ENCODE results near the gene LOC128125822.

LOC128125822 gene

DNA sequence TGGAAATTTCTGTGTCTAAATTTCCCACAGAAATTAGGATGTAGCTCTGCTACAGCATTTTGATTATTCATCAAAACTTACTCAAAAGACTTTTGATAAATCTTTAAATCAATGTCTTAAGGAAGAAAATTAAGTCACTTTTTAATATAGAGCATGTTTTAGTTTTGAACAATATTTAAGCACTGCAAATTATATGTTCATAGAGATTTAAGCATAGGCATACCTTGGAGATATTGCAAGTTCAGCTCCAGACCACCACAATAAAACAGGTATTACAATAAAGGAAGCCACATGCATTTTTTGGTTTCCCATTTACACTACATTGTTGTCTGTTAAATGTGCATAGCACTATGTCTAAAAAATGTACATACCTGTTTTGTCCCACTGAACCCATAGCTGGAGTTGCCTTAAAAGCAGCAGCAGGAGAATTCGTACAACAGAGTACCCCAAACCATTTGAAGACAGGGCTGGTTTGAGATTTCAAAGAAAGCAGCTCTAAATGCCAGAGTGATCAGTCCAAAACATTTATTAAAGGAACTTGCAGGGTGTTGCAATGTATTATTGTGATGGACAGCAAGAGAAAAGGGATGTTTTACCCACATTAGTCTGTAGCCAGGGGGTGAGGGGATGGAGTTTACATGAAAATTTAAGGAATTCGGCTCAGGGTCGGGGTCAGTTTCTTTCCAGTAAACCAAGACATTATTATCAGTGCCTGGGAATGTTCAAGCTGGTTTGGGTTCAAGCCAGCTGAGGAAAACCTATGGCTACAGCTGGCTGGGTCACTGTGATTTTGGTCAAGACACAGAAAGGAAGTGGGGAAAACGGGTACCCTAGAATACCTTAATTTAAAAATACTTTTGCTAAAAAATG is 6.3 kb upstream of the LOC128125822 start:
- H3K4me3 ChIP-seq (ENCODE audit: low read depth, low read length): peak overlapping the region; percentile 30
- TF ChIP-seq, protein P1, sequence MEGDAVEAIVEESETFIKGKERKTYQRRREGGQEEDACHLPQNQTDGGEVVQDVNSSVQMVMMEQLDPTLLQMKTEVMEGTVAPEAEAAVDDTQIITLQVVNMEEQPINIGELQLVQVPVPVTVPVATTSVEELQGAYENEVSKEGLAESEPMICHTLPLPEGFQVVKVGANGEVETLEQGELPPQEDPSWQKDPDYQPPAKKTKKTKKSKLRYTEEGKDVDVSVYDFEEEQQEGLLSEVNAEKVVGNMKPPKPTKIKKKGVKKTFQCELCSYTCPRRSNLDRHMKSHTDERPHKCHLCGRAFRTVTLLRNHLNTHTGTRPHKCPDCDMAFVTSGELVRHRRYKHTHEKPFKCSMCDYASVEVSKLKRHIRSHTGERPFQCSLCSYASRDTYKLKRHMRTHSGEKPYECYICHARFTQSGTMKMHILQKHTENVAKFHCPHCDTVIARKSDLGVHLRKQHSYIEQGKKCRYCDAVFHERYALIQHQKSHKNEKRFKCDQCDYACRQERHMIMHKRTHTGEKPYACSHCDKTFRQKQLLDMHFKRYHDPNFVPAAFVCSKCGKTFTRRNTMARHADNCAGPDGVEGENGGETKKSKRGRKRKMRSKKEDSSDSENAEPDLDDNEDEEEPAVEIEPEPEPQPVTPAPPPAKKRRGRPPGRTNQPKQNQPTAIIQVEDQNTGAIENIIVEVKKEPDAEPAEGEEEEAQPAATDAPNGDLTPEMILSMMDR (IDR thresholded peaks at IDR 0.05; ENCODE audit: insufficient read depth, low read depth, low read length): no peak
- DNase-seq (ENCODE audit: low read depth): peak; percentile 90

DNA sequence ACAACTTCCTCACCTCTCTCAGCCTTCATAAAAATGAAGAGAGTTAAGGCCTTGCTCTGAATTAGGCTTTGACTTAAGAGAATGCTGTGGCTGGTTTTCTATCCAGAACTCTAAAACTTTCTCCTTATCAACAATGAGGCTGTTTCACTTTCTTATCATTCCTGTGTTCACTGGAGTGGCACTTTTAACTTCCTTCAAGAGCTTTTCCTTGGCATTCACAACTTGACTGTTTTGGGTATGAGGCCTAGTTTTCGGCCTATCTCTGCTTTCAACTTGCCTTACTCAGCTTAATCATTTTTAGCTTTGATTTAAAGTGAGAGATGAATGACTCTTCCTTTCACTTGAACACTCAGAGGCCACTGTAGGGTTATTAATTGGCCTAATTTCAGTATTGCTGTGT is 4.3 kb upstream of the LOC128125822 start:
- TF ChIP-seq, protein P1 (IDR thresholded peaks at IDR 0.05; ENCODE audit: insufficient read depth, low read depth, low read length): no peak
- no peak overlapping the region for H3K4me3 ChIP-seq (ENCODE audit: low read depth, low read length)
- no peak for DNase-seq (ENCODE audit: low read depth)

DNA sequence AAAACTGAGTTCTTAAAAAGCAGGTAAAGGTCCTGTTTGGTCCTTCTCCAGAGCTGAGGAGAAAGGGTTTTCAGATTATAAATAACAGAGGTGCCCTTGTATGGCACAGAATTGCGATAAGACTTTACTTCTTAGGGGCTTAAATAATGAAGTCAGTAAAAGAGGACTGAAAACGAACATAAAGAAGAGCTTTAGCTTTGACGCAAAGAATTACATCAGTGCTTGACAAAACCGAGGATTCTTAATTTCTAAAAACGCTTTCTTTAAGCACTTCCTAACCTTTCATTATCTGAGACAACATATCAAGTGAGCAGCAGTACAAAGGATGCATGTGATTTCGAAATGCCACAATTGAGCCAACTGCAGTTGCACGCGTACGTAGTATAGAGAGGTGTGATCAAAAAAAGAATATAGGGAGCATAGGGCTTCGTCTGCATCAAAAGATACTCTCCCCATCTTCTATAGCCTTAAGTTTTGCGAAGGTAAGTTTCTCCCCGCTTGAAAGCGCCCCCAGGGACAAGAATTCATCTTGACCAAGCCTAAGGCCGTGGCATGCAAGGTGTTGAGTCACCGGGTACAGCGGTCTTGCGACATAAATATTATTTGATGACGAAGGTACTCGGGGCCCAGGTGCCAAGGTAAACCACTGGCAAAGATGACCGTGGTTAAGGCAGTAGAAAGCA is 778 bp upstream of the LOC128125822 start:
- peak; percentile 75 for DNase-seq (ENCODE audit: low read depth)
- TF ChIP-seq, protein P1 (IDR thresholded peaks at IDR 0.05; ENCODE audit: insufficient read depth, low read depth, low read length): peak; percentile 8
- H3K4me3 ChIP-seq (ENCODE audit: low read depth, low read length): peak overlapping the region; percentile 70

DNA sequence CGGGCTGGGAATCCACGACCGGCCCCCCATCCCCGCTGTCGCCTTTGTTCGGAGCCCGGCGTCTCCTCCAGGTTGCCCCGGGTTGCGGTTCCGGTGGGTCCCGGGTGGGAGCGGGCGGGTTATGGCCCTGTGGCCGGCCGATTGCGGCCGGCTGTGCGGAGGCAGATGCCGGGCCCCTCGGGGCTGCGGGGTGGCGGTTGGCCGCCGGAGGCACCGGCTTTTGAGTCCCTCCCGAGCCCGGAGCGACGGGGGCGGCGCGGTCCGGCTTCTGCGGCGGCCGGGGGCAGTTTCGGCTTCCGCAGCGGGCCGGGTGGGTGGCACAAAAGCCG is 431 bp downstream of the LOC128125822 start:
- DNase-seq (ENCODE audit: low read depth): no peak
- TF ChIP-seq, protein P1 (IDR thresholded peaks at IDR 0.05; ENCODE audit: insufficient read depth, low read depth, low read length): no peak
- peak overlapping the region; percentile 96 for H3K4me3 ChIP-seq (ENCODE audit: low read depth, low read length)

DNA sequence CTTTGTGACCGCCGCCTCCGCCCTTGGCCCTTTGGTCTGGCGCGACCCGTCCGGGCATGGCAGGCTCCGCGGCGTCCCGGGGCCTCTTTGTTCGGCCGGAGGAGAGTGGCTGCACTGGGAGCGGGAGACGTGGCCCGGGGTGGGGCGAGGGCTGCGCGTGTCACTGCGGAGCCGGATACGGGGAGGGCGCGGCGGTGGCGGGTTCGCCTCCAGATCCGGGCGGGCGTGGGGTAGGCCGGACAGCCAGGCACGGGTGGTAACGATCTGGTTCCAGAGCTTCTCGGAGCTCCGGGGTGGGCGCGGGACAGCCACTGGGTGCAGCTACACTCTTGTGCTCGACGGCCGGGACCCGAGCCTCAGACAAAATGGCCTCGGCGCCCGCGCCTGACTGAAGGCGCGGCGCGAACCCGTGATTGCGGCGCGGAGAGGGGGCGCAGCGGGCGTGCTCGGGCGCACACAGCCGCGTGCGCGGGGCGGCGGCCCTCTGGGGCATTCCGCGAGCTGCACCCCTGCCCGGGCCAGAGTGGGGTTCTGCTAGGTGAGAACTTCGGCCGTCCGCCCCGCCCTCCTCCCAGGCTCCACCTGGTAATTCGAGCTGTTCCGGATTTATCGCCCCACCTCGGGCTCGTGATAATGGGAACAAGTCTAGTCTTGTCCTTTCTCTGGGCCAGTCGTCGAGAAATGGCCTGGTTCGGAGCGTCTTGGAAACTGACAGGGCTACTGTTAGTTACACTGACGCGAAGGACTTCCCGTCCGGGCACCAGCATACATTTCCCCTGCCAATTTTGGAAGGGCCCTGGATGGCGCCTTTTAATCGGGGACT is 1.0 kb downstream of the LOC128125822 start:
- peak overlapping the region; percentile 96 for H3K4me3 ChIP-seq (ENCODE audit: low read depth, low read length)
- TF ChIP-seq, protein P1 (IDR thresholded peaks at IDR 0.05; ENCODE audit: insufficient read depth, low read depth, low read length): no peak
- peak; percentile 79 for DNase-seq (ENCODE audit: low read depth)

DNA sequence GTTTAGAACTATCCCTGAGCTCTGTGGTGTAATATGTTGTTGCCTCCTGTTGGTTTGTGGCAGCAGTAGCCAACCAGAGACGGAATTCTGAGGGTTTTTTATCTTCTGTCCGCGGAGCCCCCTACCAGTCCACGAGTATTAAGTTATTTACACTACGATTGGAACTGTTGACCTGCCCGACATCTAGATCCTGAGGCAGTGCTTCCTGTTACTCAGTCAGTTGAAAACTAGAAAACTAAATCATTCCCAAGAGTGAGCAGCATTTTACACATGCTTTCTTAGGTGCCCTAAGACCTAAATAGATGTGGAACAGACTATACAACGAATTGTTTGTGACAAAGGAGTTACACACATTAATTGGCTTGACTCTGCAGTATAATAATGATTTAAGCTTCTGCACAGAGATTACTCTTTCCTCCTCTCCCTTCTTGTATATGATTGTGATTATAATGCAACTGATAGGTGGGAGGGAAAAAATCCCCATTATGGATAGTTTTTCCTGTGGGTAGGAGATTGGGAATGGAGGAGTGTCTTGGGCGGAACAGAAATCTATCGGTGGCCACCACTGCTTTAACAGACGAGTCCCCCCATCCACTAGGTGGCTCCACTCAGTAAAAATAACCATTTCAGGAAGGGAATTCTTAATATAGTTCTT is 1.7 kb downstream of the LOC128125822 start:
- peak; percentile 64 for DNase-seq (ENCODE audit: low read depth)
- peak overlapping the region; percentile 96 for H3K4me3 ChIP-seq (ENCODE audit: low read depth, low read length)
- TF ChIP-seq, protein P1 (IDR thresholded peaks at IDR 0.05; ENCODE audit: insufficient read depth, low read depth, low read length): peak; percentile 65

All from fibroblast of villous mesenchyme (primary cell).